Ishikawa (cell line): ENCODE data around the gene SCNM1.

Experiments used
- CEBPB ChIP-seq: IDR thresholded peaks from 2 replicates; pipeline ENCODE4 v1.6.1; 2012
- CREB1 ChIP-seq: IDR thresholded peaks from 2 replicates; pipeline ENCODE4 v1.6.1; 2012; ENCODE audit warnings: low read depth
- EGR1 ChIP-seq: IDR thresholded peaks from 2 replicates; pipeline ENCODE4 v1.6.1; 2012
- EP300 ChIP-seq: IDR thresholded peaks from 2 replicates; pipeline ENCODE4 v1.6.1; 2012; ENCODE audit warnings: borderline replicate concordance
- FOXM1 ChIP-seq: IDR thresholded peaks from 2 replicates; pipeline ENCODE4 v1.6.1; 2012; ENCODE audit warnings: low read depth, borderline replicate concordance
- MAX ChIP-seq: IDR thresholded peaks from 2 replicates; pipeline ENCODE4 v1.6.1; 2012
- NFIC ChIP-seq: IDR thresholded peaks from 2 replicates; pipeline ENCODE4 v1.6.1; 2012
- RAD21 ChIP-seq: IDR thresholded peaks from 2 replicates; pipeline ENCODE4 v1.6.1; 2012; ENCODE audit warnings: low read depth
- REST ChIP-seq: IDR thresholded peaks from 2 replicates; pipeline ENCODE4 v1.6.1; 2012; ENCODE audit warnings: low read depth, mild to moderate bottlenecking
- TAF1 ChIP-seq: IDR thresholded peaks from 2 replicates; pipeline ENCODE4 v1.6.1; 2012; ENCODE audit warnings: low read depth, mild to moderate bottlenecking
- TCF12 ChIP-seq: IDR thresholded peaks from 2 replicates; pipeline ENCODE4 v1.6.1; 2012; ENCODE audit warnings: low read depth
- TEAD4 ChIP-seq: IDR thresholded peaks from 2 replicates; pipeline ENCODE4 v1.6.1; 2012
- USF1 ChIP-seq: IDR thresholded peaks from 2 replicates; pipeline ENCODE4 v1.6.1; 2012
- YY1 ChIP-seq: IDR thresholded peaks from 2 replicates; pipeline ENCODE4 v1.6.1; 2012; ENCODE audit warnings: low read depth
- ZBTB7A ChIP-seq: IDR thresholded peaks from 2 replicates; pipeline ENCODE4 v1.6.1; 2012; ENCODE audit warnings: low read depth

SCNM1 gene

GRCh38 chr1:151164732-151165280 is 1.1 kb upstream of the SCNM1 start:
- TF ChIP-seq TAF1 = no peak

DNA sequence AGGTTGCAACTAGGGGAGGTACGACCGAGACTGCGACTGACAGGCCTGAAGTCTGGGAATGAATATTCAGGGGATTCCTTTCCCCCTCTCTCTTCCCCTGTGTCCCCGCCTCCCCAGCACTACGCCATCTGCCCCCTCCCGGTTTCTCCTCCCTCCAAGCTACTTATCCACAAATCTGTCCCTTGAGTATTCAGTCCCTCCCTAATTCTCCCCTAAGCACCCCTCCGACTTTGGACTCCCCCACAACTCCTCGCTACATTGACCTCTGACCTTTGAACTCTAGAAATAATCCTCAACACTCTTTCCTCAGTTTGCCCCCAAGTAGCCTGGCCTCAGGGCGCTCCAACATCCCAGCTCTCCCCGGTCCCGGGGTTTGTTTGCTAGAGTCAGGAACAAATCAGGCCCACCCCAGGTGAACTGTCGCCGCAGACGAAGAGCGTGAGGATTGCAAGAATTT is 635 bp upstream of the SCNM1 start:
- no peak for TF ChIP-seq TAF1
- TF ChIP-seq ZBTB7A = no peak
- no peak for TF ChIP-seq EP300
- no peak for TF ChIP-seq EGR1
- no peak for TF ChIP-seq MAX
- no peak for TF ChIP-seq YY1
- TF ChIP-seq CEBPB = no peak
- no peak for TF ChIP-seq REST
- TF ChIP-seq NFIC = no peak
- no peak for TF ChIP-seq TEAD4
- TF ChIP-seq FOXM1 = no peak
- no peak for TF ChIP-seq CREB1
- no peak for TF ChIP-seq USF1
- no peak for TF ChIP-seq RAD21
- no peak for TF ChIP-seq TCF12

DNA sequence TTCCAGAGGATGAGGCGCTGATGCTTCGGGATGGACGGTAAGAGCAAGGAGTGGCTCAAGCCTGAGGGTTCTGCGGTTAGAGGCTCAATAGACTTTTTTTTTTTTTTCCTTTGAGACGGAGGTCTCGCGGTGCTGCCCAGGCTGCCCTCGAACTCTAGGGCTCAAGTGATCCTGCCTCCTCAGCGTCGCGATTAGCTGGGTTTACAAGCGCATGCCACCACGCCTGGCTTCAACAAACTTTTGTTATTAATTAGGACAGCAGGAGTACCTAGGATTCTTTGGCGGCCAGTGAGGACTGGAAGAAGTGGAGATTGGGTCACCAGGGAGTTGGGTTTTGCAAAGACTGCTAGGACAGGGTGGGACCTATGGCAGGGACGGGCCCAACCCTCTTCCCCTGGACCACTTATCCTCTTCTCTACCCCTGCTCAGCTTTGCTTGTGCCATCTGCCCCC is 587 bp downstream of the SCNM1 start:
- TF ChIP-seq EGR1 = no peak
- no peak for TF ChIP-seq FOXM1
- TF ChIP-seq MAX = no peak
- TF ChIP-seq TAF1 = no peak
- TF ChIP-seq EP300 = no peak
- TF ChIP-seq CREB1 = no peak
- TF ChIP-seq CEBPB = no peak
- no peak for TF ChIP-seq NFIC
- TF ChIP-seq YY1 = no peak

DNA sequence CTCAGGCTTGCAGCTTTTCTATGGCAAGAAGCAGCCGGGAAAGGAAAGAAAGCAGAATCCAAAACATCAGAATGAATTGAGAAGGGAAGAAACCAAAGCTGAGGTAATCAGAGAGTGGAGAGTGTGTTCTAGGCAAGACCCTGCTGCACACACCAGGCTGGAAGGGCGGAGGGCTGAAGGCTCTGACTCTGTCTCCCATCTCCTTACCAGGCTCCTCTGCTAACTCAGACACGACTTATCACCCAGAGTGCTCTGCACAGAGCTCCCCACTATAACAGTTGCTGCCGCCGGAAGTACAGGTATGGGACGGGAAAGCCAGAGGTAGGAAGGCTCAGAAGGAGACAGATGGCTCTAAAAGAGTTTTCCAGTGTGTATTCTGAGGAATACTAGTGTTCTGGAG is 1.2 kb downstream of the SCNM1 start:
- TF ChIP-seq ZBTB7A (no peak), MAX (no peak), EP300 (no peak), EGR1 (no peak), TAF1 (no peak), CEBPB (no peak), TCF12 (no peak), RAD21 (no peak), USF1 (no peak), YY1 (no peak), REST (no peak), FOXM1 (no peak)

- TF ChIP-seq FOXM1 = no peak
- TF ChIP-seq MAX = no peak
- TF ChIP-seq YY1 = no peak
- TF ChIP-seq CREB1 = no peak
- TF ChIP-seq NFIC = no peak
- TF ChIP-seq USF1 = no peak
- no peak for TF ChIP-seq TEAD4
- TF ChIP-seq ZBTB7A = no peak
- TF ChIP-seq RAD21 = no peak
- no peak for TF ChIP-seq EGR1
- TF ChIP-seq TCF12 = no peak
- TF ChIP-seq REST = no peak
- no peak for TF ChIP-seq CEBPB
- TF ChIP-seq TAF1 = no peak
Measured at GRCh38 chr1:151171190-151171589, 5.2 kb downstream of the SCNM1 start.
